ENCODE results near the gene KIF5A.

The KIF5A gene

GRCh38 chr12:57535764-57536596 is 13.9 kb upstream of the KIF5A start:
- DNase-seq, result no peak

GRCh38 chr12:57536597-57536942 is 13.3 kb upstream of the KIF5A start:
- DNase-seq, result no peak

- no peak for DNase-seq
Measured at GRCh38 chr12:57539134-57539768, 10.6 kb upstream of the KIF5A start.

GRCh38 chr12:57541001-57541400 is 8.8 kb upstream of the KIF5A start:
- DNase-seq, result no peak

GRCh38 chr12:57541717-57542116 is 8.1 kb upstream of the KIF5A start:
- no peak for DNase-seq

GRCh38 chr12:57543581-57543980 is 6.3 kb upstream of the KIF5A start:
- DNase-seq, result no peak

- no peak for DNase-seq
Measured at GRCh38 chr12:57545809-57546437, 3.9 kb upstream of the KIF5A start.

- DNase-seq, result peak; percentile 97
Measured at GRCh38 chr12:57546438-57547287, 3.2 kb upstream of the KIF5A start, which contains the start of gene DCTN2. DCTN2 (minus strand) TSS chr12:57547192; CDS start chr12:57547063, 129 bp downstream.

- DNase-seq, result no peak
Measured at GRCh38 chr12:57547288-57548012, 2.4 kb upstream of the KIF5A start.

GRCh38 chr12:57548013-57548315 is 1.9 kb upstream of the KIF5A start:
- no peak for DNase-seq

- DNase-seq, result no peak
Measured at GRCh38 chr12:57548488-57548887, 1.4 kb upstream of the KIF5A start.

GRCh38 chr12:57549203-57549908 is 488 bp upstream of the KIF5A start:
- no peak for DNase-seq

- DNase-seq, result no peak
Measured at GRCh38 chr12:57550641-57551549, 1.1 kb downstream of the KIF5A start.

GRCh38 chr12:57551637-57552305 is 1.9 kb downstream of the KIF5A start:
- DNase-seq, result no peak

GRCh38 chr12:57552306-57552651 is 2.4 kb downstream of the KIF5A start:
- no peak for DNase-seq

GRCh38 chr12:57552835-57553313 is 3.0 kb downstream of the KIF5A start:
- DNase-seq, result no peak

GRCh38 chr12:57553343-57554202 is 3.7 kb downstream of the KIF5A start:
- no peak for DNase-seq

GRCh38 chr12:57554453-57554852 is 4.6 kb downstream of the KIF5A start:
- no peak for DNase-seq

- DNase-seq, result no peak
Measured at GRCh38 chr12:57554897-57555296, 5.1 kb downstream of the KIF5A start.
